SJSA1 (cell line): ENCODE measurements around the gene PGPEP1. TPM values are rescaled to one million over a fixed set of nuclear protein-coding genes. Genes with fewer than 3 reads are reported as not detected.
"Not testable (repeated sequence)": the region's sequence is repeated elsewhere in the genome, so short reads cannot be mapped to it uniquely, and the experiment has no call there.

ENCODE experiments used
- DNase-seq, 2 experiments: peaks; one replicate each; pipeline ENCODE4 v3.0.0-alpha.2; 2015 to 2020; ENCODE audit warnings: low spot score in 2 of 2, low read depth in 1 of 2
- H3K27ac ChIP-seq: fragments of 250-450 bp; sonication (Bioruptor Pico); 2 replicates; pipeline ENCODE4 v1.5.1; 2020; ENCODE audit warnings: mild to moderate bottlenecking, moderate library complexity
- H3K27me3 ChIP-seq: fragments of 250-450 bp; sonication (Bioruptor Pico); replicated peaks from 2 replicates; pipeline ENCODE4 v1.5.1; 2020; ENCODE audit warnings: mild to moderate bottlenecking, moderate library complexity
- H3K36me3 ChIP-seq: fragments of 250-450 bp; sonication (Bioruptor Pico); 2 replicates; pipeline ENCODE4 v1.5.1; 2020; ENCODE audit warnings: mild to moderate bottlenecking
- H3K4me1 ChIP-seq: fragments of 250-450 bp; sonication (Bioruptor Pico); replicated peaks from 2 replicates; pipeline ENCODE4 v1.6.1; 2021; ENCODE audit warnings: mild to moderate bottlenecking
- H3K4me3 ChIP-seq: fragments of 250-450 bp; sonication (Bioruptor Pico); 2 replicates; pipeline ENCODE4 v1.5.1; 2020; ENCODE audit warnings: mild to moderate bottlenecking
- H3K9me3 ChIP-seq: fragments of 250-450 bp; sonication (Bioruptor Pico); replicated peaks from 2 replicates; pipeline ENCODE4 v1.5.1; 2020; ENCODE audit warnings: mild to moderate bottlenecking
- total RNA-seq: library from RNA; depleted of rRNA; stranded (reverse); fragments of >200 nt; shearing (Covaris generic); gene quantifications from 2 replicates; pipeline ENCODE4 v1.2.3, GENCODE V29; 2014

PGPEP1 gene
- total RNA-seq, 1 experiment from 2014 or later, result 5.7 TPM

DNA sequence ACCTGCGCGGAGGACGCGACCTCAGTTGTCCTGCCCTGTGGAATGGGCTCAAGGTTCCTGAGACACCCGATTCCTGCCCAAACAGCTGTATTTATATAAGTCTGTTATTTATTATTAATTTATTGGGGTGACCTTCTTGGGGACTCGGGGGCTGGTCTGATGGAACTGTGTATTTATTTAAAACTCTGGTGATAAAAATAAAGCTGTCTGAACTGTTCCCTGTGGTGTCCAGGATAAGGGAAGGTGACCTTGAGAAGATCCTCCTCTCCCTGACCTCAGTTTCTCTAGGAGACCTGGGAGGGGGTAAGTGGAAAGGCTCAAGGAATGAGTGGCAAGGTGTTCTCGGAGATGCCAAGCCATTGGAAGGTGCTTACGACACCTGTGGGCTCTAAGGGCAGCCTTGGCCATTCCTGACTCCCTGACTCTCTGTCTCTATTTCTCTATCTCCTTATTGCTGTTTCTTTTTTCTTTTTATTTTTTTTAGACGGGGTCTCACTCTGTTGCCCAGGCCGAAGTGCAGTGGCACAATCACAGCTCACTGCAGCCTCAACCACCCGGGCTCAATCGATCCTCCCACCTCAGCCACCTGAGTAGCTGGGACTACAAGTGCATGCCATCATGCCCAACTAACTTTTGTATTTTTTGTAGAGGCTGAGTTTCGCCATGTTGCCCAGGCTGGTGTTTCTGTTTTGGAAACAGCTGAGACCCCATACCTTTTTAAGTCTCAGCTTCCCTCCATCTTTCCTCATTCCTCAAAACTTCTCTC lies 48.7 kb downstream of the PGPEP1 start:
- H3K36me3 ChIP-seq, result peaks cover 7% of the 10 kb centered on the region
- no peak overlapping the region for H3K27ac ChIP-seq
- H3K9me3 ChIP-seq, result 0 out of 2 replicates have a peak, but pooled peaks cover 5% of the 10 kb centered on the region
- DNase-seq, result no peak
- H3K4me3 ChIP-seq, result no peak overlapping the region
- H3K27me3 ChIP-seq, result no peaks in the 10 kb centered on the region
- peaks cover 26% of the 10 kb centered on the region for H3K4me1 ChIP-seq

- H3K9me3 ChIP-seq, result 0 out of 2 replicates have a peak, but pooled peaks cover 5% of the 10 kb centered on the region
- no peak overlapping the region for H3K27ac ChIP-seq
- peaks cover 26% of the 10 kb centered on the region for H3K4me1 ChIP-seq
- no peak for DNase-seq
- no peaks in the 10 kb centered on the region for H3K27me3 ChIP-seq
- peaks cover 7% of the 10 kb centered on the region for H3K36me3 ChIP-seq
- H3K4me3 ChIP-seq, result no peak overlapping the region
These were observed 49.3 kb downstream of the PGPEP1 start for GRCh38 chr19:18389726-18390064.

GRCh38 chr19:18390065-18390907 lies 49.9 kb downstream of the PGPEP1 start:
- no peaks in the 10 kb centered on the region for H3K27me3 ChIP-seq
- H3K27ac ChIP-seq, result no peak overlapping the region
- 0 out of 2 replicates have a peak, but pooled peaks cover 5% of the 10 kb centered on the region for H3K9me3 ChIP-seq
- H3K4me1 ChIP-seq, result peaks cover 25% of the 10 kb centered on the region
- DNase-seq, result no peak
- H3K36me3 ChIP-seq, result peaks cover 7% of the 10 kb centered on the region
- no peak overlapping the region for H3K4me3 ChIP-seq

DNA sequence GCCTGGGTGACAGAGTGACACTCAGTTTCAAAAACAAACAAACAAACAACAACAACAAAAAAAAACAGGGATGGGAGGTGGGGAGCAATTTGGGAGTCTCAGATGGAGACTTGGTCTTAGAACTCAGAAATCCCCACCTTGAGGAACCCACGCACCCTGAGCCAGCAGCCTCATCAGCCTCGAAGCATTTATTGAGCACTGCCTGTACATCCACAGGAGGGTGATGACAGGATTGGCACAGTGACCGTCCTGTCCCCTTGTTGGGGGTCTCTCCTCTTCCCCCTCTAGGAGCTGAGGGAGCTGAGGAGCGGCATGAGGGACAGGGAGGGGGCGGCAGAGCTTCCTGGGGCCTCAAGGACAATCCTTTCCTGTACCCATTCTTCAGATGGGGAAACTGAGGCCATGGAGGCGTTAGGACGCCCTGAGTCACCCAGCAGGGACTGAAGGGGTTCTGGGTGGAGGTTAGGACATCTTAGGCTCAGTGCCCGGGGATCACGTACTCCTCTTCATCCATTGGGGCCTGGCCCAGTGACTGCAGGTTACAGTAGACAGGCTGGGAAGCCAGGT lies 51.2 kb downstream of the PGPEP1 start:
- no peaks in the 10 kb centered on the region for H3K27me3 ChIP-seq
- H3K36me3 ChIP-seq, result peaks cover 7% of the 10 kb centered on the region
- no peak overlapping the region for H3K27ac ChIP-seq
- no peak for DNase-seq
- H3K4me1 ChIP-seq, result peaks cover 12% of the 10 kb centered on the region
- H3K9me3 ChIP-seq, result 0 out of 2 replicates have a peak, but pooled peaks cover 5% of the 10 kb centered on the region
- no peak overlapping the region for H3K4me3 ChIP-seq

DNA sequence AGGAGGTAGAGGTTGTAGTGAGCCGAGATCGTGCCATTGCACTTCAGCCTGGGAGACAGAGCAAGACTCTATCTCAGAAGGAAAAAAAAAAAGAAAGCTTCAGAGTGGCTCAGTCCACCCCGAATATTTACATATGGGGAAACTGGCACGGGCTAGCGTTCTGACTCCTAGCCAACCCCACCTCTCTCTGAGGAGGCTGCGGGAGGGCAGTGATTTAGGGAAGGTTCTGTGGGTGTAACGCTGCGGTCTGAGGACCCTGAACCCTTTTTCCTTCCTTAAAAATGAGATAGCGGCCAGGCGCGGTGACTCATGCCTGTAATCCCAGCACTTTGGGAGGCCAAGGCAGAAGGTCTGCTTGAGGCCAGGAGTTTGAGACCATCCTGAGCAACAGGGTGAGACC lies 52.0 kb downstream of the PGPEP1 start:
- Histone ChIP-seq H3K4me1 (peaks cover 17% of the 10 kb centered on the region), H3K9me3 (0 out of 2 replicates have a peak, but pooled peaks cover 5% of the 10 kb centered on the region), H3K4me3 (no peak overlapping the region), H3K27ac (no peak overlapping the region), H3K36me3 (peaks cover 7% of the 10 kb centered on the region), H3K27me3 (no peaks in the 10 kb centered on the region)
- no peak for DNase-seq

GRCh38 chr19:18392926-18393325 lies 52.5 kb downstream of the PGPEP1 start:
- DNase-seq, result no peak
- H3K27ac ChIP-seq, result no peak overlapping the region
- no peaks in the 10 kb centered on the region for H3K27me3 ChIP-seq
- no peak overlapping the region for H3K4me3 ChIP-seq
- H3K36me3 ChIP-seq, result peaks cover 7% of the 10 kb centered on the region
- 0 out of 2 replicates have a peak, but pooled peaks cover 5% of the 10 kb centered on the region for H3K9me3 ChIP-seq
- peaks cover 16% of the 10 kb centered on the region for H3K4me1 ChIP-seq

GRCh38 chr19:18393836-18394235 lies 53.4 kb downstream of the PGPEP1 start:
- Histone ChIP-seq H3K4me1 (peaks cover 14% of the 10 kb centered on the region), H3K27ac (no peak overlapping the region), H3K9me3 (no peaks in the 10 kb centered on the region), H3K36me3 (peaks cover under 1% of the 10 kb centered on the region), H3K4me3 (no peak overlapping the region), H3K27me3 (no peaks in the 10 kb centered on the region)
- no peak for DNase-seq

- H3K27ac ChIP-seq, result no peak overlapping the region
- no peaks in the 10 kb centered on the region for H3K9me3 ChIP-seq
- H3K4me3 ChIP-seq, result no peak overlapping the region
- H3K4me1 ChIP-seq, result peaks cover 30% of the 10 kb centered on the region
- H3K36me3 ChIP-seq, result no peaks in the 10 kb centered on the region
- DNase-seq, result no peak
- no peaks in the 10 kb centered on the region for H3K27me3 ChIP-seq
These were observed 56.3 kb downstream of the PGPEP1 start for GRCh38 chr19:18396471-18397241.

DNA sequence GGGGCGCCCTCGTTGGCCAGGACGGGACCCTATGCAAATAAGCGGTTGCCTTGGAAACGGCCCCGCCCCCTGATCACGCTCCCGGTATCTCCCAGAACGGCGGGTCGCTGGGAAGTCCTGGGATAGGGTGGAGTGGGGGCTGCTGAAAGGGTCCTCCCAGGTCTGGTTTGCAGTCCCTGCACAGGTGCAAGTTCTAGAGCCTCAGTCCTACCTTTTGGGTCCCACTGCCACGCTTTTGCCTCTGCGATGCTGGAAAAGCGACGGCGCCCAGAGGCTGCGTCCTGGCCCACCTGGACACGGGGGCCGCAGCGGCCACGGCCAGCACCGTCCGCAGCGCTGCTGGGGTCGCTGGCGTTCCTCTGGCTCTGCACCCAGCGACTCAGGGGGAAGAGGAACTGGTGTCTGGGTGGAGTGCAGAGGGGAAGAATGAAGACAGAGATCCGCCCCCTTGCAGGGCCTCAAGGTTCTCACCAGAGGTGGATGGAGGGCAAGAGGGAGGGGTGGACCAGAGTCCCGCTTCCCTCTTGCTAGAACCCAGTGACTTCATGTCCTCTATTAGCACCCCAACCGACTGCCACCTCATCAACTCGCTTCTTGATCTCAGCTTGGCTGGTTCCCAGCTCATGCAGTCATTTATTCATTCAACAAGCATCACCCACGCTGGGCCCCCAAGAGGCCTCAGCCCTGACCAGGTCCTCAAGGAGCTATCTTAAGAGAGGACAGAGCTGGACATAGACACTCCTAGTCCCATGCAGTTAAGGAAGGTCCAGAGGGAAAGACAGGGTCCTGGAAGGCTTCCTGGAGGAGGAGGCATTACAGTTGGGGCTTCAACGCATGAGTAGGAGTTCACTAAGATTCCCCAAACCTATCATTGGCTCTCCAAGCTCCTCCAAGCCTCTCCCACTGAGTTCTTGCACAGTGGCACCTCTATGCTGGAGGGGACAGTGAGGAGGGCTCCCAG lies 57.1 kb downstream of the PGPEP1 start, which contains the start of gene LRRC25:
TSS of gene LRRC25 (minus strand) at position 381 of the 961 bp plus-strand sequence. CDS start 659 bp downstream, outside the sequence.
- H3K9me3 ChIP-seq, result no peaks in the 10 kb centered on the region
- no peak within 1 kb of the TSS for H3K4me3 ChIP-seq
- no peaks in the 10 kb centered on the region for H3K27me3 ChIP-seq
- H3K27ac ChIP-seq, result no peak within 1 kb of the TSS
- peaks cover 30% of the 10 kb centered on the region for H3K4me1 ChIP-seq
- no peak for DNase-seq
- no peaks in the 10 kb centered on the region for H3K36me3 ChIP-seq

DNA sequence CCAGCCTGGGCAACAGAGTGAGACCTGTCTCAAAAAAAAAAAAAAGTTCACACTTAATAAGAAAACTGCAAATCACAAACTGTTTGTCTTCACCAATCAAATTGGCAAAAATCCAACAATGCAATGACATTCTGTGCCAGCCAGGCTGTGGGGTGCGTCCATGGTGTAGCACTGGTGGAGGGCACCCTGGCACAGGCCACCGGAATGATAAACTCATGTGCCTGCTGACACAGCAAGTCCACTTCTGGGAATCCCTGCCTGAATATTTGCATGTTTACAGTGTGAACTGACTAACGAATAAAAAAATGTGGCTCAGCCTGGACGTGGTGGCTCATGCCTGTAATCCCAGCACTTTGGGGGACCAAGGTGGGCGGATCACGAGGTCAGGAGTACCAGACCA lies 58.6 kb downstream of the PGPEP1 start:
- Histone ChIP-seq H3K36me3 (no peaks in the 10 kb centered on the region), H3K4me3 (no peak overlapping the region), H3K4me1 (peaks cover 30% of the 10 kb centered on the region), H3K27ac (no peak overlapping the region), H3K9me3 (no peaks in the 10 kb centered on the region), H3K27me3 (no peaks in the 10 kb centered on the region)
- DNase-seq, result peak; percentile 60 to 75

DNA sequence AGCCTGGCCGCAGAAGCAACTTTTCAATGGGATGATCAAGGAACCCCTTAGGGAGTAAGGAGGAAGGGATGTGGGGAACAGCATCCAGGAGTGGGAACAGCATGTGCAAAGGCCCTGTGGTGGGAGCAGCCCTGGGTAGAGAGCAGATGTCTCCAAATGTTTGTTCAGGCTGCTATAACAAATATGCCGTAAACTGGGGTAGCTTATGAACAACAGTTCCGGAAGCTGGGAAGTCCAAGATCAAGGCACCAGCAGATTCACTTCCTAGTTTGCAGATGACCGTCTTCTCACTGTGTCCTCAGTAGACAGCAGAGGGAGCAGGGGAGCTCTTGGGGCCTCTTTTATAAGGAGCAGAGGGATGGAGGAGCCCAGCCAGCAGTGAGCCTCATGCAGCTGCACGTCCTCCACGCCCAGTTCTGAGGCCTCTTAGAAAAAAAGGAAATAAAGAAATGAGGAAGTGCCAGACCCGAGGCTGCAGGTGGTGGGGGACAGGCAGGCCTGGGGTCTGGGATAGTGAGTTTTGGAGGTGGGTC lies 61.2 kb downstream of the PGPEP1 start:
- no peak overlapping the region for H3K4me3 ChIP-seq
- no peak overlapping the region for H3K27ac ChIP-seq
- peaks cover 30% of the 10 kb centered on the region for H3K4me1 ChIP-seq
- H3K36me3 ChIP-seq, result no peaks in the 10 kb centered on the region
- H3K27me3 ChIP-seq, result no peaks in the 10 kb centered on the region
- H3K9me3 ChIP-seq, result no peaks in the 10 kb centered on the region
- no peak for DNase-seq

- H3K9me3 ChIP-seq, DNase-seq, H3K27me3 ChIP-seq, H3K36me3 ChIP-seq, H3K27ac ChIP-seq, H3K4me3 ChIP-seq: not testable (repeated sequence)
- H3K4me1 ChIP-seq, result peaks cover 21% of the 10 kb centered on the region
These were observed 62.3 kb downstream of the PGPEP1 start for GRCh38 chr19:18402455-18403248.
